T-helper 17 cell (primary cell): Measurements from ENCODE around the gene TM7SF2. TPM values are rescaled to one million over a fixed set of nuclear protein-coding genes. Genes with fewer than 3 reads are reported as not detected.
A peak's percentile ranks its signal among the peaks of the same experiment; 100 is the strongest.

Experiments
- ATAC-seq: fragments of 150-1000 bp; cut with Tn5 transposase; 2 replicates; pipeline ENCODE4 v1.10.0; 2021; ENCODE audit warnings: mild to moderate bottlenecking, moderate library complexity
- DNase-seq, 3 donors: peaks; one replicate each; pipeline versions ENCODE4 v3.0.0 to v3.0.0-alpha.2; 2020 to 2021
- H3K9me3 ChIP-seq: one replicate; pipeline ENCODE4 v1.7.0; 2013; ENCODE audit warnings: low read length, mild to moderate bottlenecking; ENCODE audit not compliant: control insufficient read depth, poor library complexity, severe bottlenecking
- H3K27ac Mint-ChIP-seq: one replicate; pipeline ENCODE4 v1.8.0; 2022; ENCODE audit warnings: mild to moderate bottlenecking, moderate library complexity, mixed read lengths
- H3K27me3 Mint-ChIP-seq: one replicate; pipeline ENCODE4 v1.8.0; 2022; ENCODE audit warnings: mixed read lengths
- H3K36me3 Mint-ChIP-seq: one replicate; pipeline ENCODE4 v1.8.0; 2022; ENCODE audit warnings: low read depth, mixed read lengths
- H3K4me1 Mint-ChIP-seq: one replicate; pipeline ENCODE4 v1.8.0; 2022; ENCODE audit warnings: mild to moderate bottlenecking, mixed read lengths
- H3K4me3 Mint-ChIP-seq: one replicate; pipeline ENCODE4 v1.8.0; 2022; ENCODE audit warnings: mild to moderate bottlenecking, moderate library complexity, mixed read lengths
- total RNA-seq, 4 donors: library from RNA in 2 of 4; stranded (reverse) in 2 of 4; gene quantifications; one replicate each; pipeline ENCODE4 v1.2.3 and lab custom pipeline; 2022 to 2026

TM7SF2 gene
- total RNA-seq, 2 donors from 2014 or later = 15.2 to 18.5 TPM

- H3K36me3 Mint-ChIP-seq = peaks cover 8% of the 10 kb centered on the region
- no peak for ATAC-seq
- no peak for DNase-seq
- H3K4me1 Mint-ChIP-seq = peaks cover 21% of the 10 kb centered on the region
- H3K27ac Mint-ChIP-seq = peak overlapping the region; percentile 96
- no peaks in the 10 kb centered on the region for H3K27me3 Mint-ChIP-seq
- peak overlapping the region; percentile 98 for H3K4me3 Mint-ChIP-seq
- H3K9me3 ChIP-seq = no peaks in the 10 kb centered on the region
These were observed 28.4 kb upstream of the TM7SF2 start for GRCh38 chr11:65083134-65083833.

- Mint-ChIP-seq H3K4me1 (peaks cover 22% of the 10 kb centered on the region), H3K27me3 (no peaks in the 10 kb centered on the region), H3K4me3 (peak within 1 kb of the TSS; percentile 98), H3K27ac (peak within 1 kb of the TSS; percentile 96), H3K36me3 (peaks cover 10% of the 10 kb centered on the region)
- H3K9me3 ChIP-seq = no peaks in the 10 kb centered on the region
- ATAC-seq = peak; percentile 92
- peak; percentile 92 to 95 (median 92) for DNase-seq
These were observed 27.7 kb upstream of the TM7SF2 start, which contains the start of the genes CDCA5 and ZFPL1 for GRCh38 chr11:65083834-65084597. Gene CDCA5 (minus strand): TSS chr11:65084040. CDS start chr11:65083978, 62 bp downstream. Gene ZFPL1 (plus strand): TSS chr11:65084222. CDS start chr11:65084699, 477 bp downstream.

- DNase-seq = no peak
- Mint-ChIP-seq H3K27me3 (no peaks in the 10 kb centered on the region), H3K27ac (peak overlapping the region; percentile 96), H3K4me3 (peak overlapping the region; percentile 98), H3K4me1 (peaks cover 22% of the 10 kb centered on the region), H3K36me3 (peaks cover 10% of the 10 kb centered on the region)
- no peak for ATAC-seq
- H3K9me3 ChIP-seq = no peaks in the 10 kb centered on the region
These were observed 26.9 kb upstream of the TM7SF2 start for GRCh38 chr11:65084598-65085375.

GRCh38 chr11:65085446-65085845 lies 26.2 kb upstream of the TM7SF2 start:
- Mint-ChIP-seq H3K27me3 (no peaks in the 10 kb centered on the region), H3K4me3 (peak overlapping the region; percentile 98), H3K4me1 (peaks cover 22% of the 10 kb centered on the region), H3K27ac (peak overlapping the region; percentile 96), H3K36me3 (peaks cover 10% of the 10 kb centered on the region)
- ATAC-seq (no peak), DNase-seq (no peak)
- H3K9me3 ChIP-seq = no peaks in the 10 kb centered on the region

GRCh38 chr11:65086809-65087208 lies 24.9 kb upstream of the TM7SF2 start:
- Mint-ChIP-seq H3K36me3 (peaks cover 10% of the 10 kb centered on the region), H3K27me3 (no peaks in the 10 kb centered on the region), H3K4me1 (peaks cover 22% of the 10 kb centered on the region), H3K27ac (no peak overlapping the region), H3K4me3 (no peak overlapping the region)
- H3K9me3 ChIP-seq = no peaks in the 10 kb centered on the region
- ATAC-seq = no peak
- DNase-seq = no peak

GRCh38 chr11:65087216-65087615 lies 24.5 kb upstream of the TM7SF2 start:
- no peaks in the 10 kb centered on the region for H3K9me3 ChIP-seq
- DNase-seq (no peak), ATAC-seq (no peak)
- Mint-ChIP-seq H3K27ac (no peak overlapping the region), H3K4me3 (no peak overlapping the region), H3K27me3 (no peaks in the 10 kb centered on the region), H3K36me3 (peaks cover 10% of the 10 kb centered on the region), H3K4me1 (peaks cover 22% of the 10 kb centered on the region)

GRCh38 chr11:65087827-65088226 lies 23.8 kb upstream of the TM7SF2 start:
- Mint-ChIP-seq H3K4me1 (peaks cover 22% of the 10 kb centered on the region), H3K36me3 (peaks cover 10% of the 10 kb centered on the region), H3K4me3 (no peak overlapping the region), H3K27me3 (no peaks in the 10 kb centered on the region), H3K27ac (peak overlapping the region; percentile 21)
- H3K9me3 ChIP-seq = no peaks in the 10 kb centered on the region
- ATAC-seq (no peak), DNase-seq (no peak)

- Mint-ChIP-seq H3K4me1 (peaks cover 10% of the 10 kb centered on the region), H3K36me3 (peaks cover 7% of the 10 kb centered on the region), H3K4me3 (no peak overlapping the region), H3K27ac (no peak overlapping the region), H3K27me3 (no peaks in the 10 kb centered on the region)
- DNase-seq (no peak), ATAC-seq (no peak)
- no peaks in the 10 kb centered on the region for H3K9me3 ChIP-seq
These were observed 22.1 kb upstream of the TM7SF2 start for GRCh38 chr11:65089621-65090020.

GRCh38 chr11:65090628-65091027 lies 21.0 kb upstream of the TM7SF2 start:
- Mint-ChIP-seq H3K4me3 (no peak overlapping the region), H3K36me3 (peaks cover 6% of the 10 kb centered on the region), H3K27ac (no peak overlapping the region), H3K27me3 (no peaks in the 10 kb centered on the region), H3K4me1 (peaks cover 6% of the 10 kb centered on the region)
- ATAC-seq (no peak), DNase-seq (no peak)
- no peaks in the 10 kb centered on the region for H3K9me3 ChIP-seq

GRCh38 chr11:65095427-65095826 lies 16.2 kb upstream of the TM7SF2 start:
- peak overlapping the region; percentile 77 for H3K27ac Mint-ChIP-seq
- H3K27me3 Mint-ChIP-seq = no peaks in the 10 kb centered on the region
- ATAC-seq = no peak
- no peak for DNase-seq
- no peak overlapping the region for H3K4me3 Mint-ChIP-seq
- no peaks in the 10 kb centered on the region for H3K9me3 ChIP-seq
- H3K4me1 Mint-ChIP-seq = peaks cover 7% of the 10 kb centered on the region
- no peaks in the 10 kb centered on the region for H3K36me3 Mint-ChIP-seq

- Mint-ChIP-seq H3K4me3 (peak within 1 kb of the TSS; percentile 89), H3K36me3 (no peaks in the 10 kb centered on the region), H3K4me1 (peaks cover 7% of the 10 kb centered on the region), H3K27ac (peak within 1 kb of the TSS; percentile 77), H3K27me3 (no peaks in the 10 kb centered on the region)
- DNase-seq (peak; percentile 65 to 74 (median 70)), ATAC-seq (peak; percentile 91)
- no peaks in the 10 kb centered on the region for H3K9me3 ChIP-seq
These were observed 15.5 kb upstream of the TM7SF2 start, which contains the start of gene VPS51 for GRCh38 chr11:65095974-65096806. Gene VPS51 (plus strand): TSS chr11:65096214. CDS start chr11:65096251, 37 bp downstream.

- Mint-ChIP-seq H3K4me3 (peak overlapping the region; percentile 89), H3K36me3 (no peaks in the 10 kb centered on the region), H3K27ac (peak overlapping the region; percentile 77), H3K27me3 (no peaks in the 10 kb centered on the region), H3K4me1 (peaks cover 7% of the 10 kb centered on the region)
- no peak for ATAC-seq
- DNase-seq = no peak
- no peaks in the 10 kb centered on the region for H3K9me3 ChIP-seq
These were observed 14.7 kb upstream of the TM7SF2 start for GRCh38 chr11:65096926-65097325.
